ENCODE data around the gene FCHSD2.
"Not testable (repeated sequence)": the region's sequence is repeated elsewhere in the genome, so short reads cannot be mapped to it uniquely, and the experiment has no call there.

FCHSD2 gene

DNA sequence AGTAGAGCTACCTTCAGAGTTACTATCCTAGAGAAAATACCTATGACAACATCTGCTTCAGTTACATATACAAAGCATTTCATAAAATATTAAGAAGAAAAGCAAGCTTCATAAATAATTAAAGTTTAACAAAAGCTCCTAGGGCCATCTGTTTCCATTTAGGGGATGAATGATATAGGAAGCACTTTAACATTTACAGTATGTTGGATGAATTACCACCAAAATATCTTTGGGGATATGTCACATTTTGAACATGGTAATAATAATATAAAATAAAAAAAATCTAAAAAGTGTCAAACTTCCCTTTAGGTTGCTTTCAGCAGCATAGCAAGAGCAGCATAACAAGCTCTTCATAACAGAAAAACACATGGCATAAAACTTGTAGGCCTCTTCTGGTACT, 223.3 kb downstream of the FCHSD2 start:
- no peak for DNase-seq

DNA sequence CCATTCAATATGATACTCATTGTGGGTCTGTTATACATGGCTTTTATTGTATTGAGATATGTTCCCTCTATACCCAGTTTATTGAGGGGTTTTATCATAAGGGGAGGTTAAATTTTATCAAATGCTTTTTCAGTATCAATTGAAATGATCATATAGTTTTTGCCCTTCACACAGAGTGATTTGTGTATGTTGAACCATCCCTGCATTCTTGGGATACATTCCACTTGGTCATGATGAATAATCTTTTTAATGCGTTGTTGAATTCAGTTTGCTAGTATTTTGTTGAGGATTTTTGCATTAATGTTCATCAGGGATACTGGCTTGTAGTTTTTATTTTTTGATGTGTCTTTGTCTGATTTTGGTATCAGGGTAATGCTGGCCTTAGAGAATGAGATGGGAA, 229.9 kb downstream of the FCHSD2 start:
- DNase-seq = no peak

DNA sequence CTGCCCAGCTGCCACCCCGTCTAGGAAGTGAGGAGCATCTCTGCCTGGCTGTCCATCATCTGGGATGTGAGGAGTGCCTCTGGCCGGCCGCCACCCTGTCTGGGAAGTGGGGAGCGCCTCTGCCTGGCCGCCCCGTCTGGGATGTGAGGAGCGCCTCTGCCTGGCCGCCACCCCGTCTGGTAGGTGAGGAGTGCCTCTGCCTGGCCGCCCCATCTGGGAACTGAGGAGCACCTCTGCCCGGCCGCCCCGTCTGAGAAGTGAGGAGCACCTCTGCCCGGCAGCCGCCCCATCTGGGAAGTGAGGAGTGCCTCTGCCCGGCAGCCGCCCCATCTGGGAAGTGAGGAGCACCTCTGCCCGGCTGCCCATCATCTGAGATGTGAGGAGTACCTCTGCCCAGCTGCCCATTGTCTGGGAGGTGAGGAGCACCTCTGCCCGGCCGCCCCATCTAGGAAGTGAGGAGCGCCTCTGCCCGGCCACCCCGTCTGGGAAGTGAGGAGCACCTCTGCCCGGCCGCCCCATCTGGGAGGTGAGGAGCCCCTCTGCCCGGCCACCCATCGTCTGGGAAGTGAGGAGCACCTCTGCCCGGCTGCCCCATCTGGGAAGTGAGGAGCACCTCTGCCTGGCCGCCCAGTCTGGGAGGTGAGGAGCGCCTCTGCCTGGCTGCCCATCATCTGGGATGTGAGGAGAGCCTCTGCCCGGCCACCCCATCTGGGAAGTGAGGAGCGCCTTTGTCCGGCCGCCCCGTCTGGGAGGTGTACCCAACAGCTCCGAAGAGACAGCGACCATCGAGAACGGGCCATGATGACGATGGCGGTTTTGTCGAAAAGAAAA, 232.3 kb downstream of the FCHSD2 start:
- not testable (repeated sequence) for DNase-seq

DNA sequence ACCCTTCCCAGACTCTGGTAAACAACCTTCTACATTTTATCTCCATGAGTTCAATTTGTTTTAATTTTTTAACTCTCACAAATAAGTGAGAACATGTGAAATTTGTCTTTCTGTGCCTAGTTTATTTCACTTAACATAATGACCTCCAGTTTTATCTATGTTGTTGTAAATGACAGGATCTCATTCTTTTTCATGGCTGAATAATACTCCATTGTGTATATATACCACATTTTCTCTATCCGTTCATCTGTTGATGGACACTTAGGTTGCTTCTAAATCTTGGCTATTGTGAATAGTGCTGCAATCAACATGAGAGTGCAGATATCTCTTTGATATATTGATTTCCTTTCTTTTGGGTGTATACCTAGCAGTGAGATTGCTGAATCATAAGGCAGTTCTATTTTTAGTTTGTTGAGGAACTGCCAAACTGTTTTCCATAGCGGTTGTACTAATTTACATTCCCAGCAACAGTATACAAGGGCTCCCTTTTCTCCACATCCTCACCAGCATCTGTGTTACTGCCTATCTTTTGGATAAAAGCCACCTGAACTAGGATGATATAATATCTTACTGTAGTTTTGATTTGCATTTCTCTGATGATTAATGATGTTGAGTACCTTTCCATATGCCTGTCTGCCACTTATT, 234.0 kb downstream of the FCHSD2 start:
- DNase-seq = no peak

DNA sequence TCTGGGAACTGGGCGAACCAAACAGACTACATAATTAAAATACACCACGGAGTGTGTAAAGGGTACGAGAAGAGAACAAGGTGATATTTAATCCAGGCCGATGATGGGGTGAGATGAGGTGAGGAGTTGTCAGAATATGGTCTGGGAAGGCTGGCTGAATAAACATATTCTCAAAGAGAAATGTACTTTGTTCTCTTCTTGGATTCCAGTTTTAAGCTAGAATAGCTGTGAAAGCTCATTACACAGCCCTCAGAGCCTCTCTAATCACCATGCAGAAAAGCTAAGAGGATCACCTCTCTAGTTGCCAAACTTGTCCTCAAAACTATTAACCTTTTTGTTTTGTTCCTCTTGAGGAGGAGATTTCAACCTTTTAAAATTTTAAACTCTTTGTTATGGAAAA, 238.1 kb downstream of the FCHSD2 start:
- no peak for DNase-seq

- no peak for DNase-seq
Measured at GRCh38 chr11:72901374-72901773, 240.7 kb downstream of the FCHSD2 start.

DNA sequence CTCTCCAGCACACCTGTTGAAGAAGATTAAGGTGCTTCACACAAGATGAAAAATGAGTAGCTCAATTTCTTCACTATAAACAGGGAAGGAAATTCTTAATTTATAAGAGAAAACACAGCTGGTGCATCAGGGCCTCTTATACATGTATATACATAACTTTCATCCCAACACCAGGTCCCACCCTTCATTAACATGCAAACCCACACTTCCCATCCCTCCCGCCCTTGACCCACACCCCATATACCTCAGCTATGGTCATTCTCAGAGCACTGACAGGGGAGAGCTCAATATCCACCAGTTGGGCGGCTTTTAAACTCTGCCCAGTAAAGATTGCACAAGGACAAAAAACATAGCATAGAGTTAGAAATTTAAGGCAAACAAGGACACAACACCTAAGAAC, 242.1 kb downstream of the FCHSD2 start:
- no peak for DNase-seq

- DNase-seq = no peak
Measured at GRCh38 chr11:72899238-72899637, 242.9 kb downstream of the FCHSD2 start.

DNA sequence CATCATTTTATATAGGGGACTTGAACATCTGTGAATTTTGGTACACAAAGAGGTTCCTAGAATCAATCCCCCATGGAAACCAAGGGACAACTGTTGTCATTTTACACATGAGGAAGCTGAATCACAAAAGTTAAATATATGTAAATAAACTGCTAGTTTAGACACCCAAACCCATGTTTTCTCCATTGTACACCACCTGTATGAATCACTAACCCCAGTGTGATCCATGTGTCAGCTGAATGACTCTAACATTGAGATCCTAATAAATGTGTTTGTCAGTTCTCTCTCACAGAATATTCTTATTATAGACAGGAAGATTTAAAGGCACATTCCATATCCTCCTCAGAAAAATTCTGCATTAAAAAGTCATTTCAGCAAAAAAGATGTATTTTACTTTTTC, 244.6 kb downstream of the FCHSD2 start:
- no peak for DNase-seq

DNA sequence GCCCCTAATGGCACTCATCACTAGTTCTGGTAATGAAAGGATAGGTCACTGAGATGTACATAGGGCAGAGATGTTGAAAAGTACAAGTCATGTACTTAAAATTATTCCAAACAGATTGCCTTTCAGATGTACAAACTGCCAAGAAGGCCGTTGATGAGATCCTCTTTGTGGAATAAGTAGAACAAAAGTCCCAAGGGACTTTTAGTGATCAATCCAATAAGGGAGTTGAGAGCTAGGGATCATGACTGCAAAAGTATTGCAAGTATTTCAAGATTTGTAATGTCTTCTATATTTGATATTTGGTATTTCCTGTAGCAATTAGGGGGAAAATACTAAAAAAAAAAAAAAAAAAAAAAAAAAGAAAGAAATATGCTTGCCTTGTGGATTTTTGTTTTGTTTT, 245.7 kb downstream of the FCHSD2 start:
- DNase-seq = no peak

- DNase-seq = no peak
Measured at GRCh38 chr11:72890881-72891280, 251.2 kb downstream of the FCHSD2 start.

- no peak for DNase-seq
Measured at GRCh38 chr11:72886619-72887018, 255.5 kb downstream of the FCHSD2 start.

- no peak for DNase-seq
Measured at GRCh38 chr11:72885749-72886609, 256.1 kb downstream of the FCHSD2 start.

- no peak for DNase-seq
Measured at GRCh38 chr11:72876147-72876546, 266.0 kb downstream of the FCHSD2 start.

DNA sequence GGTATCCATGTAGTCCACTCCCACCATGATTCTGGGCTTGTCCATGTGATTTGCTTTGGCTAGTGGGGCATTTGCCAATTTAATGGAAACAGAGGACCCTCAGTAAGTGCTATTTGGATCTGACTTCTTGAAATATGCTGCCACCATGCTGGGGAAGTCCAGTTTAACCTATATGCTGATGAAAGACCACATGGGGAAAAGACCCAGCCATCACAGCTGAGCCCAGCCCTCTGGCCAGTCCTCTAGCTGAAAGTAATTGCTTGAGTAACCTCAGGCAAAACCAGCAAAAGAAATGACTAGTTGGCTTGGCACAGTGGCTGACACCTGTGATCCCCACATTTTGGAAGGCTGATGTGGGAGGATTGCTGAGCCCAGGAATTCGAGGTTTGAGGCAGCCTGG, 266.4 kb downstream of the FCHSD2 start:
- no peak for DNase-seq

DNA sequence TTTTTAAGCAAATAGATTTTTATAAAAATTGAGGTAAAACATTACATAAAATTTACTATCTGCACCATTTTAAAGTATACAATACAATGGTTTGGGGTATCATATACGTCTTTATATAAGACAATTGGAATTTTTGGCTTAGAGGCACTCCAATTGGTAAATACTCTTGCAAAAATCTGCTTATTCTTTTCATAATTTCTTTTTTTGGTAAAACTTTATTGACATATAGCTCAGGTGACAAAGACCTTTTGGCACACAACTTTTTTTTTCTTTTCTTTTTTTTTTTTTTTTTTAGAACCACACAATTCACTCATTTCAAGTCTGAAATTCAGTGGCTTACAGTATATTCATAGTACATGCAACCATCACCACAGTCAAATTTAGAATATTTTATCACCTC, 270.1 kb downstream of the FCHSD2 start:
- no peak for DNase-seq

- DNase-seq = no peak
Measured at GRCh38 chr11:72871119-72871518, 271.0 kb downstream of the FCHSD2 start.

DNA sequence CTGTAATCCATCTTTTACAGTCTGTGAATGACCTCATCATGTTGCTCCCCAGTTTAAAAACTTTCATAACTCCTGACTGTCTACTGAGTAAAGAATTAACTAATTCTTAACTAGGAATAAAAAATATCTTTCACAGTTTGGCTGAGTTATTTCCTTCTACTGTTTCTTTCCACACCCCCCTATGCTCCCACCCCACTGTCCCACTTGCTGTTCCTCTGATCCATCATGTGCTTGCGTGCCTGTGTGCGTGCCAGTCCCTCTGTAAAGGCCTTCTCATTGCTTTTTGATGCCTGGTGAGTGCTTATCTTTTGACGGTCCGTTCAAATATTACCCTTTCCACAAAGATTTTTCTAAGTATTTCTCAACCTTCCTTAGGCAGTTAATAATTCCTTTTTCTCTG, 272.3 kb downstream of the FCHSD2 start:
- no peak for DNase-seq

GRCh38 chr11:72867970-72868369, 274.1 kb downstream of the FCHSD2 start:
- DNase-seq = no peak

DNA sequence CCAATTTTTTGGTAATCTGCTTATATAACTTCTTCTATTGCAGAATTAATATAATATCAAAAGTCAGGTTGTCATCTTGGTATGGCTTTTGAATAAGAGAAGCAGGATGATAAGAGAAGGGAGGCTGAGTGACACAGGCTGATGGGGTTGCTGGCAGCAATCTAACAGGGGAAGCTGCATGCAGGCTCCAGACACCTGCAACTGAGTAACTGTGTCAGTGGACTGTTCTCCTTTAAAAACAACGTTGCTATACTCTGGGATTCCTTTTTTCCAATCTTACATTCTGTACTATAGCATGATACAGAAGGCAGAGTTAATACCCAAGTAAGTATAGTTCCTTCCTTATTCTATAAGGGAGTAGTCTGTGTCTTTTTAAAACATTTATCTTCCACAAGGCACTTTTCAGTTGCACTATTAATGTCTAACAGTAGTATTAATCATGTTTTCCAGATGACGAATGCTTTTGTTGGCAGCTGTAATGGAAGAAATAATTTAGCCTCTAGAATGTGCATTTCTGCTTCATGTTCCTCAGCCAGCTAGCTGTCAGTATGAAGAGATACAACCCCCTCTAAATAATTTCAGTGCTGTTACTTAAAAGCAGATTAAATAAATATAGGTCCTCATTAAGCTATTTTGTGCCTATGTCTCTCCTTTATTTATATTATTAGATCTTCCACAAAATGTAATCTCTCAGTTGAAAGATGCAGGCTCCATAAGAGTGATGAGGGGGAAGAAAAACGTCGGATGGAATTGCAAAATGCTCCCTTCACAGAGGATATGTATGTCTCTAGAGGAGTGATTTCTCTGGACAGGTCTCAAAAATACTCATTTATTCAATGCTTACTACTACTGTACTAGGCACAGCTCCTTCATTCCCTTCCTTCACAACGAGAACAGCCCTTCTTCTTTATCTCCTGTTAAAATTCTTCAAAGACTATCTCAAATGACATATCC, 277.1 kb downstream of the FCHSD2 start:
- DNase-seq = no peak

DNA sequence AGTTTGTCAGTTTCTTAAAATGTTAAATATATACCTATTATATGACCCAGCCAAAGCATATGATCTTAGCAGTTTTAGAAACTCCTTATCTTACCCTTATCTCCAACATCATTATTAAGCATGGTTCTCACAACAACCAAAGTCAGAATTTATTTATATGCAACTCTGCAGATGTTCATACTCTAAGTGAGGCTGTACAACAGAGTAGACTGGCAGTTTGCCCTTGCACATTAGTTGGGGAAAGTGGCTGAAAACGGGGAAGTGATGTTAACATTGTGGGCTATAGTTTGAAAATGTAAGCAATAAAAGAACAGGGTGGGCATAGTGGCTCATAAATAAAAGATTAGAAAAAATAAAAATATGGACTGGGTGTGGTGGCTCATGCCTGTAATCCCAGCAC, 278.2 kb downstream of the FCHSD2 start:
- no peak for DNase-seq

DNA sequence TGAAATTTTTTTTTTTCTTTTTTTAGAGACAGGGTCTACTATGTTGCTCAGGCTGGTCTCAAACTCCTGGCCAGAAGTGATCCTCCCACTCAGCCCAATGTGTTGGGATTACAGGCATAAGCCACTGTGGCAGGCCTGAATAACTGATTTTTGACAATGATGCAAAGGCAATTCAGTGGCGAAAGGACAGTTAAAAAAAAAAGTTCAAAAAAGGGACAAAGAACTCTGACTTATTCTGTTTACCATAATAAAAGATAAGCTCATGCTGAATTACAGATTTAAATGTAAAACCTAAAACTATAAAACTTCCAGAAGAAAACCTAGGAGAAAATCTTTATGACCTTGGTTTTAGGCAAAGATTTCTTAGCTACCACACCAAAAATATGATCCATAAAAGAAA, 279.0 kb downstream of the FCHSD2 start:
- DNase-seq = no peak

DNA sequence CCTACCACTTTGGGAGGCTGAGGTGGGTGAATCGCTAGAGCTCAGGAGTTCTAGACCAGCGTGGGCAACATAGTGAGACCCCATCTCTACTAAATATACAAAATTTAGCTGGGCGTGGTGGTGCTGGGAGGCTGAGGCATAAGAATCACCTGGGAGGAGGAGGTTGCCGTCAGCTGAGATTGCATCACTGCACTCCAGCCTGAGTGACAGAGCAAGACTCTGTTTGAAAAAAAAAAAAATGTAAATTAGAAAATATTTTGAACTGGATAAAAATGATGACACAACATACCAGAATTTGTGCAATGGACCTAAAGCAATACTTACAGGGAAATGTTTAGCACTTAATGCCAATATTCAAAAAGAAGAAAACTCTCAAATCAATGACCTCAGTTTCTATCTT, 281.5 kb downstream of the FCHSD2 start:
- DNase-seq = no peak
